ENCODE measurements around the gene ZFPM1.
"Not testable (repeated sequence)": the region's sequence is repeated elsewhere in the genome, so short reads cannot be mapped to it uniquely, and the experiment has no call there.

The ZFPM1 gene

DNA sequence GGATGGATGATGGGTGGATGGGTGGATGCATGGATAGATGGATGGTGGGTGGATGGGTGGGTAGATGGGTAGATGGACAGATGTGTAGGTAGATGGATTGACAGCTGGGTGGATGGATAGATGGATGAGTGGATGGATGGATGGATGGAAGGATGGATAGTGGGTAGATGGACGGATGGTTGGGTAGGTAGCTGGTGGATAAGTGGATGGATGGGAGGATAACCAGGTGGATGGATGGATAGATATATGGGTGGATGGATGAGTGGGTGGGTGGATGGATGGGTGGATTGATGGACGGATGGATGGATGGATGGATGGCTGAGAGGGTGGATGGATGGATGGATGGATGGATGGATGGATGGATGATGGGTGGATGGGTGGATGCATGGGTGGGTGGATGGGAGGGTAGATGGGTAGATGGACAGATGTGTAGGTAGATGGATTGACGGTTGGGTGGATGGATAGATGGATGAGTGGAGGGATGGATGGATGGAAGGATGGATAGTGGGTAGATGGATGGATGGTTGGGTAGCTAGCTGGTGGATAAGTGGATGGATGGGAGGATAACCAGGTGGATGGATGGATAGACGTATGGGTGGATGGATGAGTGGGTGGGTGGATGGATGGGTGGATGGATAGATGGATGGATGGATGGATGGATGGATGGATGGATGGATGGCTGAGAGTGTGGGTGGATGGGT is 65.5 kb downstream of the ZFPM1 start:
- DNase-seq = not testable (repeated sequence)

DNA sequence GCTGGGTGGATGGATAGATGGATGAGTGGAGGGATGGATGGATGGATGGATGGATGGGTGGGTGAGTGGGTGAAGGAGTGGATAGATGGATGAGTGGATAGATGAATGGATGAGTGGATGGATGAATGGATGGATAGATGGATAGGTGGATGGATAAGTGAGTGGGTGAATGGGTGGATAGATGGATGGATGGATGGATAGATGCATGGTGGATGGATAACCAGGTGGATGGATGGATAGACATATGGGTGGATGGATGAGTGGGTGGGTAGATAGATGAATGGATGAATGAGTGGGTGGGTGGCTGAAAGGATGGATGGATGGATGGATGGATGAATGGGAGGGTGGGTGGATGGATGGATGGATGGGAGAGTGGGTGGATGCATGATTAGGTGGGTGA is 66.2 kb downstream of the ZFPM1 start:
- no peak for DNase-seq

DNA sequence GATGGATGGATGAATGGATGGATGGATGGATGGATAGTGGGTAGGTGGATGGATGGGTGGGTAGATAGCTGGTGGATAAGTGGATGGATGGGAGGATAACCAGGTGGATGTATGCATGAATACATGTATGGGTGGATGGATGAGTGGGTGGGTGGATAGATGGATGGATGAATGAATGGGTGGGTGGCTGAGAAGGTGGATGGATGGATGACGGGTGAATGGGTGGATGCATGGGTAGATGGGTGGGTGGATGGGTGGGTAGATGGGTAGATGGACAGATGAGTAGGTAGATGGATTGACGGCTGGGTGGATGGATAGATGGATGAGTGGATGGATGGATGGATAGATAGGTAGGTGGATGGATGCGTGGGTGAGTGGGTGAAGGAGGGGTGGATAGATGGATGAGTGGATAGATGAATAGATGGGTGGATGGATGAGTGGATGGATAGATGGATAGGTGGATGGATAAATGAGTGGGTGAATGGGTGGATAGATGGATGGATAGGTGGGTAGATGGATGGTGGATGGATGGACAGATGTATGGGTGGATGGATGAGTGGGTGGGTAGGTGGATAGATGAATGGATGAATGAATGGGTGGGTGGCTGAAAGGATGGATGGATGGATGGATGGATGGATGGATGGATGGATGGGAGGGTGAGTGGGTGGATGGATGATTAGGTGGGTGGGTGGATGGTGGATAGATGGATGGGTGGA is 67.0 kb downstream of the ZFPM1 start:
- no peak for DNase-seq

DNA sequence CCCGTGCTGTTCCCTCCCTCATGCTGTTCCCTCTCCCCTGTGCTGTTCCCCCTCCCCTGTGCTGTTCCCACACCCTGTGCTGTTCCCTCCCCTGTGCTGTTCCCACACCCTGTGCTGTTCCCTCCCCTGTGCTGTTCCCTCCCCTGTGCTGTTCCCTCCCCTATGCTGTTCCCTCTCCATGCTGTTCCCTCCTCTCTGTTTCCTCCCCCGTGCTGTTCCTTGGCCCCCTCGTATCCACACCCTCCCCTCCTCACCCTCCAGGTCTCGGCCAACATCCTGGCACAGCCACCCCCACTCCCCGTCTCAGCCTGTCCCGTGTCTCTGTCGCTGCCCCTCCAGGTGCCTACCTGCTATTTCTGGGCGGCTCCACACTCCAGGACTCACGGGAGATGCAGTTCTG is 68.6 kb downstream of the ZFPM1 start:
- no peak for DNase-seq

DNA sequence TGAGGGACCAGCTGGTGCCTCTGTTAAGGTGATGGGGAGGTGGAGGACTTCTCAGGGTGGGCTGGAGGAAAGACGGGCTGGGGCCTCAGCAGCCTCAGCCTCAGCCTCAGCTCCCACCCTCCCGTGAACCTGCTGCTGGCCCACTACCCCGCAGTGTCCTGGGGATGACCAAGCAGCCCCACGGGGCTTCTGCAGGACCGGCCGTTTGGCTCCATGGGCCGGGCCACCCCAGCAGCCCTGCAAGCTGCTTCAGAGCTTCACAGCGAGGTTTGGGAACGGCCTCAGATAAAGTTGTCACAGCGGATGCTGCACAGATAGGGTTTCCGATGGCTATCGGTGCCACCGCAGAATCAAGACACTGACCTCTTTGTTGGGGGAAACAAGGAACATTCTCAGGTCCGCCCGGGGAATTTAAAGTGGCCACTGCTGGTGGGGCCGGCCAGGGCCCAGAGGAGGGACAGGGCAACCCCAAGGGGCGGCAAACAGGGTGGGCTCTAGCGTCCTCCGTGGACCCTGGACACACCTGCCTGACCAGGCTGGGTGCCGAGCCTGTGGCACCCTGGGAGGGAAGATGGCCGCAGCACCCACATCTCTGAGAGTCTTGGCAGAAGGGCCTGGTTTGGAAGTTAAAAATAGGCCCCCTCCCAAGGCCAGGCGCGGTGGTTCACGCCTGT is 69.3 kb downstream of the ZFPM1 start:
- no peak for DNase-seq

DNA sequence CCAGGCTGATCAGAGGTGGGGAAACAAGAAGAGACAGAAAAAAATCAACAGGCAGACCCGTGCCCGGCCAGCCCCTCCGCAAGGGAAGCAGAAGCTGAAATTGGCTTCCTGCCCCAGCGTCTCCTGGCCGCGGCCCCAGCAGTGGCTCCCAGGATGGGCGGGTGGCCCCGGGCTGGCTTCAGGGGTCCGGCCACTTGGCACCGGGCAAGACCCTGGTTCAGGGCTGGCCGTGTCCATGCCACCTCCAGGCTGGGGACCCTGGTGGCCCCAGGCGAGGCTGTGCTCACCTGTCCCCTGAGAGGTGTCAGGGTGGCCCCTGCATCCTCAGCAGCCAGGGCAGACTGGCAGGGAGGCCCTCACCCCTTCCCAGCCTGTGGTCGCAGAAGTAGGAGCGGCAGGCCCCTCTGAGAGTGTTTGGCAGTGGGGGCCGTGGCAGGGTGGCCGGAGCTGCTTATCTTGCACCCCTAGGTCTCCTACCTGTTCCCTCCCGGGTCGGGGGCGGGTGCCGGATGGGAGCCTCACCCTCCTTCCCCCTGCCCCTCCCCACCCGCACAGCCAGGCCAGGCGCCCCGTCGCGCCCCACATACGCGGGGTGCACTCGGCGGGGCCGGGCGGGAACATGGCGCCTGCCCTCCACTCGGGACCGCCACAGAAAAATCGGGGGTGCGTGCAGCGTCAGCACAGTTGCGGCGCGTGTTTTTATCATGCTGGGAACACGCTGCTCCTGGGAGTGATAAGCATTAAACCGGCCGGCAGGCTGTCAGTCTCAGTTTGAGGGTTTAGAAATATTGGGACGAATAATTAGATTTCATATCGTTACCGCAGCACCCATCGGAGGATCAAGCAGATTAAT is 70.5 kb downstream of the ZFPM1 start:
- DNase-seq = no peak

DNA sequence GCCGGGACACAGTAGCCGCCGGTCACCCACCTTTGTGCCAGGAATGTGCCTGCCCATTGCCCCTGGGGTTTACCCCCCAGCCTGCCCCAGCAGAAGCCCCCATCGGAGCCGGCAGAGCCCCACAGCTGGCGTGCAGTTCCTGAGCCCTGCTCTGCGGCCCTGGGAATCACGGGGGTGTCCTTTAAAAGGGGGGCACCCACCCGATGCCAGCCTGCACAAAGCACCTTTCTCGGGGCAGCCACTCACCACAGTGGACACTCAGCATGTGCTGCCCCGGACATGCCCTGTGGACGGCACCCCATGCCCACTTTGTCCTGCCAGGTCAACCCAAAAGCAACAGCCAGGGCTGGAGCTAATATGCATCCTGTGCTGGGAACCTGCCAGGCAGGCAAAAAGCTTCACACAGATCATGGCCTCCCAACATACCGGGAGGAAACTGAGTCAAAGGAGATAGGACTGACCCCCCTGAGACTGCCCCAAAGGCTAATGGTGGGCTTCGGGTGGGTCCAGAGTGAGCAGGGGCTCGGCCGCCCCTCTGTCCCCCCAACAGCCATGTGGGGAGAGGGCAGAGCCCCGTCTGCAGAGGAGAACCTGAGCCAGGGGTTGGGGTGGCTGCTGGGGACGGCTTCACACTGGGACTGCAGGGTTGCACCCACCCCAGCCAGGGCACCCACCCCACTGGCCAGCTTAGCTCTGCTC is 71.3 kb downstream of the ZFPM1 start:
- no peak for DNase-seq

DNA sequence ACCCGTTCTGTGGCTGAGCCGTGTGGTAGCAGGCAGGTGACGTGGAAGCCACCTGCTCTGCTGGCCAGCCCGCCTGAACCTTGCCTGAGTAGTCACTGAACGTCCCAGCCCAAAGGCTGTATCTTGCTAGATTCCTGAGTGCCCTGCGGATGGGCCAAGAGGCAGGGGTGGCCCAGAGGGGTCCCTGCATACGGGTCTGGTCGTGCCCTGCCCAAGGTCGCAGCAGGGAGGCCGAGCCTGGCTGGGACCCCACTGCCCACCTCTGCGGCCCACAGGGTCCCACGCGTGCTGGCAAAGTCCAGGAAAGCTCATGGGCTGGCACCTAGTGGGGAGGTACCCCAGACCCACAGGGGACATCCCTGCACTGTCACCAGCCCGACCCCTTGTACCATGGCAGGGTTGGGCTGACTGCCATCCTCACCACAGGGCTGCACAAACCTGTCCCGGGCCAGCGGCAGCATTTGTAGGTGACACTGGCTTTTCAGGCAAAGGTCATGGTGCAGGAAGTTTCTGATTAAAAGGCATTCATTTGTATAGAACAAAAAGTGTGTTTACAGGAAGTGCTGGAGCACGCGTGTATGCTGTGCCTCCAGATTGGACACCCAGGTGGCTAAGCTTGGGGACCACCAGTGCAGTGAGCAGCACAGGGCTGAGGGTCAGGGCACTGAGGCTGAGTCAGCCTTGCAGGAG is 72.0 kb downstream of the ZFPM1 start:
- no peak for DNase-seq

DNA sequence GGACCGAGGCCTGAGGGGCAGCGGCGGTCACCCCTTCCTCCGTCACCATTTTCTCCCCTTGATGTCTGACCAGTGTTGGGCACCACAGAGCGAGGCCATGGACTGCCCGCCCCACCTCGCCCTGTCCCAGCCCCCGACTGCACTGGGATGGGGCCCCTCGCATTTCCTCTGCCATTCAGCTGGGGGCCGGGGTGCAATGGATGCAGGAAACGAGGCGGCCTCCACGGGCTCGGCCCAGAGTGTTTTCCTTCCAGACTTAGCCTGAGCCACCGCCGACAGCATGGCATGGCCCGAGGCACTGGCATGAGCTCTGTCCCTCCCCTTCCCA is 72.5 kb downstream of the ZFPM1 start:
- DNase-seq = no peak

DNA sequence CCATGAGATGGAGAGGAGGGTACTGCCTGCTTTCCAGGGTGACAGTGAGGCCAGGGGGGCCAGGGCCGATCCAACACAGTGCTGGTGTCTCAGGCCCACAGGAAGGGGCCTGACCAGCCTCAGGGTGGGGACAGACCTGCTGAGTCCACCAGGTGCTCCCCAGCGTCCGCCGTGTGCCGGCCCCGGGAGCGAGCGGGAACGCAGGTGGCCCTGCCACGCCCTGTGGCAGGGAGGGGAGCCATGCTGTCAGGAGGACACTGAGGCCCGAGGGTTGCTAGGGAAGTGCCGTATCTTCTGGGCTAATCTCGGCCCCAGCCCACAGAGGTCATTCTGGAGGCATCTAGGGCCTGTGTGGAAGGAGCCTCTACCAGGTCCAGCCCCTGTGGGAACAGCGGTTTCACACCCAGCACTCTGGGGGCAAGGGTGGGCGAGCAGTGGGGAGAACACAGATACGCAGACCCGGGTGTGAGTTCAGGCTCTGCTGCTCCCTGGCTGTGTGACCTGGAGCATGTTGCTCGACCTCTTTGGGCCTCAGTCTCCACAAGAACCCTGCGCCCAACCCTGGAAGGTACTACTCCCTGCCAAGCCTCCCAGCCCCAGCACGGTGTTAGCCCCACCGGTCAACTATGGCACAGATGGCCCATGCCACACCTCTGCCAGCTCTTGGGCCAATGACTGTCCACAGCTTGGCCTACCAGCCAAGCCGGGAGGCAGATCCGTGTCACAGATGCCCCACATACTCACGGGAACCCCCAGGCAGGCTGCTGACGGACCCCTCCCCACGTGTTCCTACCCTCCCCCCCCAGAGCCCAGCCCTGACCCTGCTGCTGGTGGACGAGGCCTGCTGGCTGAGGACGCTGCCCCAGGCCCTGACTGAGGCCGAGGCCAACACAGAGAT is 73.2 kb downstream of the ZFPM1 start:
- no peak for DNase-seq

DNA sequence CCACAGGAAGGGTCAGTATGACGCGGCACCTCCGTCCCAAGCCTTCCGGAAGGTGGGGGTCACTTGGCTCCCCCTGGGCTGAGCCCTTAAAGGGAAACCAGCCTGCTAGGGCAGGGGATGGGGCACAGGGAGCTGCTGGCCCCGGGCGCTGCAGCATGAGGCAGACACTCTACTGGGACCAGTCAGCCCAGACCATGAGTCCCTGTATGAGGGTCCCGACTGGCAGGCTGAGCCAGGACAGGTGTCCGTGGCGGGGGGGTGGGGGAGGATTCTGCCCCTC is 73.8 kb downstream of the ZFPM1 start:
- no peak for DNase-seq

DNA sequence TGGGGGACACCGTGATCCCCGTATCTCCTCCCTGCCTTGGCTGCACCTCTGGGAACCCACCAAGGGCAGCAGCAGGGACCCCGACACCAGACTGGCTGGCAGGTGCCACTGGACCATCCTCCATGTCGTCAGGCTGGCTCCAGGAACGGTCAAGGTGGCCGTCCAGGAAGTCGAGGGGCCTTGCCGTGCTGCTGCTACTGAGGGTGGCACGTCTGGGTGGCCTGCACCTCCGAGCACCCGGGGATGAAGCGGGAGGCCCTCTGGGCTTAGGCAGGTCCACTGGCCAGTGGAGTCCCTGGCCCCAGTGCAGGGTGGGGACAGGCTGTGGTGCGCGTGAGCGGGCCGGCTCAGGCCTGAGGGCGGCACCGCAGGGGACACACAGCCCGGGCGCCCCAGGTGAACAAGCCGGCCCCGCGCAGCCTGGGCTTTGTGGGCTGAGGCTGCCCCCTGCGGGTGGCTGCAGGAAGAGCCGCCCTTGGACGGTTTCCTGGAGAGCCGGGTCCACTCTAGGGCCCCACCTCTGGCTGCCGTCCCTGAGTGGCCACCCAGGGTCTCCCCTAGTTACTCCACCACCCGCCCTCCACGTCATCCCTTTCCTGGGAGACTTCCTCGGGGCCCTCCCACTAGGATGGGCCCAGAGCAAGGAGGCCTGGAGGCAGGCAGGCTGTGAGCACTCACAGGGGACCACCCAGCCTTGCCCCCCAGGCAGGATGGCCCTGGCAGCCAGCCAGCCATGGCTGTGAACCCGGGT is 74.3 kb downstream of the ZFPM1 start:
- no peak for DNase-seq

DNA sequence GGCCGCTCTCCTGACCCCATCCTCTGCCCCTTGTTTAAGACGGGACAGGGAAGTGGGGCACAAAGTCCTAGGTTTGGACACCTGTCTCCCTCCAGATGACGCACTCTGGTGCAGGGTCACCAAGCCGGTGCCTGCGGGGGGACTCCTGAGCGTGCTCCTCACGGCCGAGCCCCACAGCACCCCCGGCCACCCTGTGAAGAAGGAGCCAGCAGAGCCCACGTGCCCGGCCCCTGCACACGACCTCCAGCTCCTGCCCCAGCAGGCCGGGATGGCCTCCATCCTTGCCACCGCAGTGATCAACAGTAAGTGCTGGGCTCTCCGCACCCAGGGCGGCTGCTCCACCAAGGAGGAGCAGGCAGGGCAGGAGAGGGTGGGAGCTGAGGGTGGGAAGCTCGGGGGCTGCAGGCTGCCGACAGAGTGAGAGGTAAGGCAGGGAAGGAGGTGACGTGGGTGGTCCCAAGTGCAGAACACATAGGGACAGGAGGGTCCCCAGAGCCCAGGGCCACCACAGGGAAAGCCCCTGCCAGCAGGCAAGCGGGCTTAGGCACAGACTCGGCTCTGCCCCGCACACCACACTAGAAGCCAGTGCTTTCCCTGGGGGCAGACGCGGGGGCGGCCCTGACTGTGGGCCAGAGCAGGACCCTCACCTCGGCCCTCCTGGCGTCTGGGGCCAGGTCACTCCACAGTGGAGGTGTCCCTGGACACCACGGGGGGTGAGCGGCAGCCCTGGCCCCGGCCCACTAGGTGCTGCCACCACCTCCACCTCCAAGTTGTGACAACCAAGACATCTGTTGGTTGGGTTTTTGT is 75.1 kb downstream of the ZFPM1 start:
- DNase-seq = no peak

DNA sequence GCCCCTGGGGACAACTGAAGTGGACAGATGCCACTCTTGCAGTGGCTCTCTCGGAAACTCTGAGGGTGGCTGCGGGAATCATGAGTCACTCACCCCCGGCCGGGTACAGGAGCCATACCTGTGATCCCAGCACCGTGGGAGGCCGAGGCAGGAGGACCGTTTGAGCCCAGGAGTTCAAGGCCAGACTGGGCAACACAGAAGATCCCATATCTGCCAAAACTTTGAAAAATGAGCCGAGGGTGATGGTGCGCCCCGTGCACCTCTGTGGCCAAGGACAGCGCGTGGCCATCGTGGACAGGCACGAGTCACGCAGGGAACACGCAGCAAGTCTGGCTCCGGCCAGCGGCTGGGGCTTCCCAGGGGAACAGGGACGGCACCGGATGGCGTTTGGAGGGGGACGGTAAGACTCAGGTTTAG is 75.8 kb downstream of the ZFPM1 start:
- DNase-seq = no peak

DNA sequence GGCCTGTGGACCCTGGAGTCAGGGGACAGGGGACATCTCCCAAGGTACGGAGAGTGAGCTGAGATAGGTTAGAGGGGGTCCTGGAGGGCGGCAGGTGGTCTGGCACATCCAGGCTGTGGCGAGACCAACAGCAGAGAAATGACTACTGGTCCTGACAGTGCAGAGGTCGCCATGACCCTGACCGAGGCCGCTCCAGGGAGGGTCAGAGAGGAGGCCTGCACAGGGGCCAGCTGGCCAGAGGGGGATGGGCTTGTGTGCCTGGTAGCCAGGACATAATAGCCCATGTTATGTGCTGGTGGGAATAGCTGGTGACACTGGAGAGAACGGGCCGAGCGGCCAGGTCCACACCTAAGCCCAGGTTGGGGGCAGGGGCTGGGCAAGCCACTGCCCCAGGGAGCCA is 76.5 kb downstream of the ZFPM1 start:
- DNase-seq = no peak

DNA sequence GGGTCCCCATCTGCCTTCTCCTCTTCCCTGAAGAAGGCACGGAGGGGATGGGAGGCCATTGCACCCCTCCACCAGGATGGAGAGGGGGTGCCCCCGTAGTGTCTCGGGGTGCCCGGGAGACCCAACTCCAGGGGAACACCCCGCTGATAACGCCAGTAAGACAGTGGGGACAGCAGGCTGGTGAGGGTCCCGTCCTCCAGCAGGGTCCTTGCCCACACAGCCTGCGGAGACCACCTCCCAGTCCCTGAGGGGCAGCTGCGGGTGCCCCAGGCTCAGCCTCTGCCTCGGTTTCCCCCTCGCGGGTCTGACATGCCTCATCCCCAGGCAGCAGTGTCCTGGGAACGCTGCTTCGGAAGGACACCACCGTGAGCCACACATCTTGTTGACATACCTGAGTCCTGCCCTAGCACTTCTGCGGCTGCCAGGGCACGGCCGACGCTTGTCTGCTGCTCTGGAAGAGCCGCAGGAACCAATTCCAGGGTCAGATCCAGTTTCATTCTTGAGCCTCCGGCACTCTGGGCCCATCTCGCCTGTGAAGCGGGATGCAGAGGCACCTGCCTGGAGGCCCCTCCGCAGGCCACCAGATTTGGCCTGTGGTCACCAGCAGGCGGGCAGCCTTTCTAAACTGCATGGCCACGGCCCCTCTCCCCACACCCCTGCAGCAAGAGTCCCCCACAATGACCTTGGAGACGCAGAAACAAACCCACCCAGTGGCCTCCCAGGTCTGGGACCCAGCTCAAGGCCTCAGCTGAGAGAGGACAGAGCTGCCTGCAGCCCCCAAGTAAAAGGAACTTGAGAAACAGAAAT is 77.2 kb downstream of the ZFPM1 start:
- no peak for DNase-seq

DNA sequence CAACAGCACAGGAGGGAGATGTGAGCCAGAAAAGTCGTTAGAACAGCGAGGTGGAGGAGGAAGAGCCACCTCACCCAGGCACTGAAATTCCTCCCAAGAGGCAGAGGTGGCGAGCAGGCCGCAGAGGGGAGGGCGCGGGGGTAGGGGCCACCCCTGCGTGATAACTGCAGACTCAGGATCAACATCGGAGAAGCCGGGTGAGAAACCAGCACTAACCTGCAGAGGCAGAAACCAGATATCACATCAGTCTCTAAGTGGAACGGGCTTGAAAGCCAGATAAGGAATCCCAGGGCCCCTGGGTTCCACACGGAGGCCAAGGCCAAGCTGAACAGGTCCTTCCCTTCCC is 77.8 kb downstream of the ZFPM1 start:
- no peak for DNase-seq

DNA sequence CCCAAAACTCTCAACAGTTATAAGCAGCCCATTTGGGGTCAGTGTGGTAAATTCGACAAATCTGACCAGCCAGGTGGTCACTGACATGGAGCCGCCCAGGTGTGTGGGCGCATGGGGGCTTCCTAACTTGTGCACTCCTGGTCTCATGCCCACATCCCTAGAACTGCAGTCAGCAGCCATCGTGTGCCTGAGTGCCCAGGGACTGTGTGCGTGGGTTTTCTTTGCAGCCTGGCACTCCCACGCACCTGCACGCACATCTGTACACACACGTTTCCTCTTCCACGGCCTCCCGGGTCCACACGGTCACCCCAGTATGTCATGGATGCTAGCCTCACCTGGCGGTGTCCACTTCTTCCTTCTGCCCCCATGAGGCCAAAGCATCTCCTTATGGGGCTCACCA is 78.3 kb downstream of the ZFPM1 start:
- DNase-seq = no peak

DNA sequence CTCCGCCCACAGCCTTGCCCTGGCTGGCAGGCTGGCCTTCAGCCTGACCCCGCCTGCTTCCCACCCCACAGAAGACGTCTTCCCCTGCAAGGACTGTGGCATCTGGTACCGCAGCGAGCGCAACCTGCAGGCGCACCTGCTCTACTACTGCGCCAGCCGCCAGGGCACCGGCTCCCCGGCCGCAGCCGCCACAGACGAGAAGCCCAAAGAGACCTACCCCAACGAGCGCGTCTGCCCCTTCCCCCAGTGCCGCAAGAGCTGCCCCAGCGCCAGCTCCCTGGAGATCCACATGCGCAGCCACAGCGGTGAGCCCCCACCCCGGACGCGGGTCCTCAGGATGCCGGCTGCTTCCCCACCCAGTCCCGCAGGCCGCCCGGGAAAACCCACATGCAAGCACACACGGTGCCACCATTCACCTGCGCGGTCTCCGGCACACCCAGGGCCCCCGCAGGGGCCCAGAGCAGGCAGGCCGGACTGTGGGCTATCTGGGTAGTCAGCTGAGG is 78.9 kb downstream of the ZFPM1 start:
- DNase-seq = no peak

Data from NCI-H1694 (cell line).